Measurements from ENCODE around the gene JCAD.

DNA sequence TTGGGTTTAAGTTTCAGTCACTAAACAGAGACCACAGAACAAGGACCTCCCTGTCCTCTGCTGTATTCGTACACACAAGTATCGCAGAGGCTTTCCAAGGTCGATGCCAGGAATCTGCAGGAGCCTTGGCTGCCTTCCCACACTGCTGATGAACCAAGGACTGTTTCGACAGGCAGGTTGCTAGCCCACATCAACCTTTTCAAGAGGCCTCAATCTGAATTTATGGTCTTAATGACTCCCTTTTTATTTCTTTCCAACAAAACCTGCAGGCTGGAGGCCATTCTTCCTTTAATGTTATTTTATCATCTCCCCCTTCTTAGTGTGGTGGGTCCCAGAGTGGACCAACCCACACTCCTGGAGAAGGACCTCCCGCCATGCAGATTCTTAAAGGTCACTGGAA, 45.6 kb downstream of the JCAD start:
- TF ChIP-seq, protein P1, sequence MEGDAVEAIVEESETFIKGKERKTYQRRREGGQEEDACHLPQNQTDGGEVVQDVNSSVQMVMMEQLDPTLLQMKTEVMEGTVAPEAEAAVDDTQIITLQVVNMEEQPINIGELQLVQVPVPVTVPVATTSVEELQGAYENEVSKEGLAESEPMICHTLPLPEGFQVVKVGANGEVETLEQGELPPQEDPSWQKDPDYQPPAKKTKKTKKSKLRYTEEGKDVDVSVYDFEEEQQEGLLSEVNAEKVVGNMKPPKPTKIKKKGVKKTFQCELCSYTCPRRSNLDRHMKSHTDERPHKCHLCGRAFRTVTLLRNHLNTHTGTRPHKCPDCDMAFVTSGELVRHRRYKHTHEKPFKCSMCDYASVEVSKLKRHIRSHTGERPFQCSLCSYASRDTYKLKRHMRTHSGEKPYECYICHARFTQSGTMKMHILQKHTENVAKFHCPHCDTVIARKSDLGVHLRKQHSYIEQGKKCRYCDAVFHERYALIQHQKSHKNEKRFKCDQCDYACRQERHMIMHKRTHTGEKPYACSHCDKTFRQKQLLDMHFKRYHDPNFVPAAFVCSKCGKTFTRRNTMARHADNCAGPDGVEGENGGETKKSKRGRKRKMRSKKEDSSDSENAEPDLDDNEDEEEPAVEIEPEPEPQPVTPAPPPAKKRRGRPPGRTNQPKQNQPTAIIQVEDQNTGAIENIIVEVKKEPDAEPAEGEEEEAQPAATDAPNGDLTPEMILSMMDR (IDR thresholded peaks at IDR 0.05; ENCODE audit: insufficient read depth, low read depth, low read length), result no peak
- no peak for TF ChIP-seq EZH2 (IDR thresholded peaks at IDR 0.05; ENCODE audit: insufficient read depth, low read length)

All from astrocyte (in vitro differentiated cells and primary cell).